ENCODE data around the gene MBD3L5.

DNA sequence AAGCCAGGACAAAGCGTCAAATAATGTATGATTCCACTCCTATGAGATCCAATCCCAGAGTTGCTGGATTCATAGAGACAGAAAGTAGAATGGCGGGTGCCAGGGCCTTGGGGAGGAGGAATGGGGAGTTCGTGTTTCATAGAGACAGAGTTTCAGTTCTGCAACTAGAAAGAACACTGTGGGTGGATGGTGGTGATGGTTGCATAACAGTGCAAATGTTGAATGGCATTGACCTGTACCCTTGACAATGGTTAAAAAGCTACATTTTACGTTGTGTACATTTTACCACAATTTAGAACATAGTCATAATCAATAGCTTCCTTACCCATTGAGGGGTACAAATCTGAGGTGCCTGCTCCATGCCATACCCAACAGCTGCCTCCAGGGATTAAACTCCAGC is 42.5 kb upstream of the MBD3L5 start:
- TF ChIP-seq, protein P1, sequence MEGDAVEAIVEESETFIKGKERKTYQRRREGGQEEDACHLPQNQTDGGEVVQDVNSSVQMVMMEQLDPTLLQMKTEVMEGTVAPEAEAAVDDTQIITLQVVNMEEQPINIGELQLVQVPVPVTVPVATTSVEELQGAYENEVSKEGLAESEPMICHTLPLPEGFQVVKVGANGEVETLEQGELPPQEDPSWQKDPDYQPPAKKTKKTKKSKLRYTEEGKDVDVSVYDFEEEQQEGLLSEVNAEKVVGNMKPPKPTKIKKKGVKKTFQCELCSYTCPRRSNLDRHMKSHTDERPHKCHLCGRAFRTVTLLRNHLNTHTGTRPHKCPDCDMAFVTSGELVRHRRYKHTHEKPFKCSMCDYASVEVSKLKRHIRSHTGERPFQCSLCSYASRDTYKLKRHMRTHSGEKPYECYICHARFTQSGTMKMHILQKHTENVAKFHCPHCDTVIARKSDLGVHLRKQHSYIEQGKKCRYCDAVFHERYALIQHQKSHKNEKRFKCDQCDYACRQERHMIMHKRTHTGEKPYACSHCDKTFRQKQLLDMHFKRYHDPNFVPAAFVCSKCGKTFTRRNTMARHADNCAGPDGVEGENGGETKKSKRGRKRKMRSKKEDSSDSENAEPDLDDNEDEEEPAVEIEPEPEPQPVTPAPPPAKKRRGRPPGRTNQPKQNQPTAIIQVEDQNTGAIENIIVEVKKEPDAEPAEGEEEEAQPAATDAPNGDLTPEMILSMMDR (IDR thresholded peaks at IDR 0.05; ENCODE audit: insufficient read depth, low read depth, low read length): no peak
- TF ChIP-seq EZH2 (IDR thresholded peaks at IDR 0.05; ENCODE audit: insufficient read depth, low read length): no peak
